ENCODE data around the gene ATAD3A.
"Not testable (repeated sequence)": the region's sequence is repeated elsewhere in the genome, so short reads cannot be mapped to it uniquely, and the experiment has no call there.

The ATAD3A gene

GRCh38 chr1:1490633-1491230 lies 21.2 kb upstream of the ATAD3A start:
- Histone ChIP-seq H3K27me3 (ENCODE audit: low read length) (no peaks in the 10 kb centered on the region), H3F3A (ENCODE audit: insufficient read depth) (no peaks in the 10 kb centered on the region), H3K4me2 (ENCODE audit: low read depth, low read length, poor library complexity, severe bottlenecking) (no peak overlapping the region), H3K27ac (ENCODE audit: low read depth, low read length) (no peak overlapping the region), H3K79me2 (ENCODE audit: insufficient read depth, low read length) (no peaks in the 10 kb centered on the region), H3K36me3 (ENCODE audit: low read length) (peaks cover 4% of the 10 kb centered on the region; the same call in 1 of the 2 replicates), H2AFZ (ENCODE audit: low read depth, low read length, severe bottlenecking) (no peak overlapping the region), H3K9me3 (ENCODE audit: insufficient read depth, low read length) (no peaks in the 10 kb centered on the region), H3K9ac (ENCODE audit: low read length) (no peak overlapping the region), H3K4me3 (ENCODE audit: insufficient read depth, low read length, poor library complexity, severe bottlenecking) (no peak overlapping the region), H3K9me2 (replicated peaks; ENCODE audit: insufficient read depth, low read length) (no peaks in the 10 kb centered on the region), H4K20me1 (ENCODE audit: low read depth, low read length) (no peaks in the 10 kb centered on the region)
- no peak for TF ChIP-seq CTCF (IDR thresholded peaks at IDR 0.05; ENCODE audit: insufficient read depth, low read length, poor library complexity, severe bottlenecking)
- TF ChIP-seq EZH2phosphoT487 (conservative IDR thresholded peaks at IDR 0.05; ENCODE audit: low read length) = no peak

DNA sequence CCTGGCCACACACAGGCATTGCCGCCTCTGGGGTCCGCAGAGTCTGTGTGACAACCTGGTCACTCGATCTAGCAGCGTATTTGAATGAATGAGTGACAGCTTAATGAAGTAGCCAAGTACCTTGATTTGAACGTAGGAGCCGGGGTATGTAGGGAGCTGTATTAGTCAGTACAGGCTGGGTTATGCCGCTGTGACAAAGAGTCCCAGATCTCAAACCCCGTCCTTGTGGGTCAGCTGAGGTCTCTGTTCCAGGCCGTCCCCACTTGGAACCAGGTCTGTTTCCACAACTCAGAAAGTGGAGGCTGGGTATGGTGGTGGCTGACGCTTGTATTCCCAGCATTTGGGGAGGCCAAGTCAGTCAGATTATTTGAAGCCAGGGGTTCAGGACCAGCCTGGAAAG lies 20.4 kb upstream of the ATAD3A start:
- H3K36me3 ChIP-seq (ENCODE audit: low read length) = peaks cover 4% of the 10 kb centered on the region; the same call in 1 of the 2 replicates
- H3K27ac ChIP-seq (ENCODE audit: low read depth, low read length) = no peak overlapping the region
- H4K20me1 ChIP-seq (ENCODE audit: low read depth, low read length) = no peaks in the 10 kb centered on the region
- no peaks in the 10 kb centered on the region for H3K9me3 ChIP-seq (ENCODE audit: insufficient read depth, low read length)
- no peaks in the 10 kb centered on the region for H3K79me2 ChIP-seq (ENCODE audit: insufficient read depth, low read length)
- no peak overlapping the region for H2AFZ ChIP-seq (ENCODE audit: low read depth, low read length, severe bottlenecking)
- H3K9ac ChIP-seq (ENCODE audit: low read length) = no peak overlapping the region
- H3K27me3 ChIP-seq (ENCODE audit: low read length) = no peaks in the 10 kb centered on the region
- H3K9me2 ChIP-seq (replicated peaks; ENCODE audit: insufficient read depth, low read length) = no peaks in the 10 kb centered on the region
- TF ChIP-seq CTCF (IDR thresholded peaks at IDR 0.05; ENCODE audit: insufficient read depth, low read length, poor library complexity, severe bottlenecking) (no peak), EZH2phosphoT487 (conservative IDR thresholded peaks at IDR 0.05; ENCODE audit: low read length) (no peak)
- no peak overlapping the region for H3K4me2 ChIP-seq (ENCODE audit: low read depth, low read length, poor library complexity, severe bottlenecking)
- no peak overlapping the region for H3K4me3 ChIP-seq (ENCODE audit: insufficient read depth, low read length, poor library complexity, severe bottlenecking)
- no peaks in the 10 kb centered on the region for H3F3A ChIP-seq (ENCODE audit: insufficient read depth)

DNA sequence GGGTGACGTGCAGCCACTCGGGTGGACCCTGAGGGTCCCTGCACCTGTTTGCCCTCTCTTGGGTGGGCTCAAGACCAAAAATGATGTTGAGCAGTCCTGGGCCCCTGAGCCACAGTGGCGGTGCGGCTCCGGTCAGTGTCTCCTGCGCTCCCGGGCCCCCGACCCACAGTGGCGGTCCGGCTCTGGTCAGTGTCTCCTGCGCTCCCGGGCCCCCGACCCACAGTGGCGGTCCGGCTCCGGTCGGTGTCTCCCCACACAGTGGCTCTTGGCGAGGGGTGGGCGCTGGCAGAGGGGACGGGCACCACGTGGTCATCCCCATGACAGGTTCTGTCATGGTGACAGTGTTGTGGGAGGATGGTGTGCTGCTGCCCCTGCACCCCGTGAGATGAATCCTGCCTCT lies 17.7 kb upstream of the ATAD3A start:
- H3F3A ChIP-seq (ENCODE audit: insufficient read depth); H3K4me2 ChIP-seq (ENCODE audit: low read depth, low read length, poor library complexity, severe bottlenecking); H3K36me3 ChIP-seq (ENCODE audit: low read length); H3K9ac ChIP-seq (ENCODE audit: low read length); H3K27me3 ChIP-seq (ENCODE audit: low read length); H3K9me3 ChIP-seq (ENCODE audit: insufficient read depth, low read length); H2AFZ ChIP-seq (ENCODE audit: low read depth, low read length, severe bottlenecking); H3K79me2 ChIP-seq (ENCODE audit: insufficient read depth, low read length); H3K9me2 ChIP-seq (replicated peaks; ENCODE audit: insufficient read depth, low read length); H4K20me1 ChIP-seq (ENCODE audit: low read depth, low read length); H3K27ac ChIP-seq (ENCODE audit: low read depth, low read length); H3K4me3 ChIP-seq (ENCODE audit: insufficient read depth, low read length, poor library complexity, severe bottlenecking): not testable (repeated sequence)

- not testable (repeated sequence) for H3K27ac ChIP-seq (ENCODE audit: low read depth, low read length); H3K79me2 ChIP-seq (ENCODE audit: insufficient read depth, low read length); H3K27me3 ChIP-seq (ENCODE audit: low read length); H3F3A ChIP-seq (ENCODE audit: insufficient read depth); H4K20me1 ChIP-seq (ENCODE audit: low read depth, low read length); H3K36me3 ChIP-seq (ENCODE audit: low read length); H3K9ac ChIP-seq (ENCODE audit: low read length); H2AFZ ChIP-seq (ENCODE audit: low read depth, low read length, severe bottlenecking); H3K9me2 ChIP-seq (replicated peaks; ENCODE audit: insufficient read depth, low read length); H3K4me3 ChIP-seq (ENCODE audit: insufficient read depth, low read length, poor library complexity, severe bottlenecking); H3K4me2 ChIP-seq (ENCODE audit: low read depth, low read length, poor library complexity, severe bottlenecking); H3K9me3 ChIP-seq (ENCODE audit: insufficient read depth, low read length)
Observed at GRCh38 chr1:1495461-1495975, 16.4 kb upstream of the ATAD3A start.

Measured in SU-DHL-6 (cell line).